ENCODE data around the gene GGA2.

DNA sequence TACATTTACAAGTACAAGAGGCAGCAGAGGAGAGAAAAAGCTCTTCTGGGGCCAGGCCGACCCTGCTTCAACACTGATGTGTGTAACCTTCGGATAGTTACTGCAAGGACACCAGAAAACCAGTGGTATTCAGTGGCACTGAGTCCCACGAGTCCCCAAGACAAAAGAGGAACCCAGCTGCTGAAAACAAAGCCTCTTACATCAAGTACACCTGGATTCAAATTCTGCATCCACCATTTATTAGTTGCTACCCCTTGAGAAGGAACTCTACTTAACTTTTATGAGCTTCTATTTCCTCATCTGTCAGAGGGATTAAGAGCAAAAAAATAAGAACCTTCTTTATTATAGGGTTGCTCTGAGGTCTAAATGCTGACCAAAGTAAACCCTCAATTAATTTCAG is 44.2 kb upstream of the GGA2 start:
- no peak for TF ChIP-seq CTCF (conservative IDR thresholded peaks at IDR 0.05 in 1 of 2, IDR thresholded peaks at IDR 0.05 in 1 of 2; ENCODE audit: low read depth in 1 of 2, low read length in 2 of 2)
- TF ChIP-seq EZH2 (IDR thresholded peaks at IDR 0.05; ENCODE audit: low read length, missing control alignments) = no peak
